Hematopoietic multipotent progenitor cell treated with erythropoietin and hydrocortisone succinate and interleukin-3 and kit ligand, for 15 days (in vitro differentiated cells): ENCODE data around the gene EIF5A2.
A peak's percentile ranks its signal among the peaks of the same experiment; 100 is the strongest.
"Not testable (repeated sequence)": the region's sequence is repeated elsewhere in the genome, so short reads cannot be mapped to it uniquely, and the experiment has no call there.

Experiments
- DNase-seq: peaks from one replicate; pipeline ENCODE4 v3.0.0-alpha.2; 2015; ENCODE audit warnings: low spot score

The EIF5A2 gene

GRCh38 chr3:170908235-170909116 is at the start of gene EIF5A2:
TSS of gene EIF5A2 (minus strand) at chr3:170908637. CDS start at chr3:170907806, 831 bp downstream.
- DNase-seq: peak; percentile 97

GRCh38 chr3:170956647-170957046 is 48.2 kb upstream of the EIF5A2 start:
- no peak for DNase-seq

- DNase-seq: no peak
Measured at GRCh38 chr3:170953736-170954135, 45.3 kb upstream of the EIF5A2 start.

GRCh38 chr3:170953229-170953628 is 44.8 kb upstream of the EIF5A2 start:
- no peak for DNase-seq

DNA sequence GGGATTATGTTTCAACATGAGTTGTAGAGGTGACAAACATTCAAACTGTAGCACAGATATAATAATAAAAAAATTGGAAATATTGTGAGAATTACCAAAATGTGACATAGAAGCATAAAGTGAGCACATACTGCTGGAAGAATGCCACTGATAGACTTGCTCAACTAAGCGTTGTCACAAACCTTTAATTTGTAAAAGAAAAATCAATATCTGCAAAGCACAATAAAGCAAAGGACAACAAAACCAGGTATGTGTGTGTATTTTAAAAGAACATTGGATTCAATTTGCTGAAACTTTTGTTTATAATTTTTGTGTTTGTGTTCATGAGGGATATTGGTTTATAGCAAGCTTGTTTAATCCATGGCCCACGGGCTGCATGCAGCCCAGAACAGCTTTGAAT is 40.8 kb upstream of the EIF5A2 start:
- no peak for DNase-seq

- no peak for DNase-seq
Measured at GRCh38 chr3:170947018-170947769, 38.8 kb upstream of the EIF5A2 start.

DNA sequence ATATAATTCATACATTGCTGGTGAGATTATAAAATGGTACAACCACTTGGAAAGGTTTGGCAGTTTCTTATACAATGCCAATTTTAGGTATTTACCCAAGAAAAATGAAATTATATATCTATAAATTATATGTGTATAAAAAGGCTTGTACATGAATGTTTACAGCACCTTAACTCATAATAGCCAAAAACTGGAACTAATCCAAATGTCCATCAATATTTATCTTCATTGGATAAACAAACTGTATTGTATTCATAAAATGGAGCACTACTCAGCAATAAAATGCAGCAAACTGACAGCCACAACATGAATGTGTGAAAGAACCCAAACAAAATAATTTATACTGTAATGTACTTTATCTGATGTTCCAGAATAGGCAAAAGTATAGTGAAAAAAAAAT is 33.6 kb upstream of the EIF5A2 start:
- DNase-seq: no peak

DNA sequence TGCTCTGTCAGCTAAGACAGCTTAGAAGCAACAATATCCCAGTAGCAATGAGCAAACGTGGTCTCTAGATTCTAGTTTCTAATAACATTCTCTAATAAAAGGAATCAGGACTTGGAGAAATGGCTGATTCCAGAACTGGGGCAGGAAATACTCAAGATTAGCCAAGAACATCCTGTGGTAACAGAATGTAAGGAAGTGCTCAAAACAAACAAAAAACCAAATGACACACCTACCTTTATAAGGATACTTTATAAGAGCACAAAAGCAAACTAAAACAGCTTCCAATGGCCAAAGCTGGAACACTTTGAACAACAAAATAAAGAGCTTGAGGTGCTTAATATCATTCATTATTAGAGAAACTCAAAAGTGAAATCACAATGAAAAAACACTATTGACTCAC is 33.1 kb upstream of the EIF5A2 start:
- no peak for DNase-seq

DNA sequence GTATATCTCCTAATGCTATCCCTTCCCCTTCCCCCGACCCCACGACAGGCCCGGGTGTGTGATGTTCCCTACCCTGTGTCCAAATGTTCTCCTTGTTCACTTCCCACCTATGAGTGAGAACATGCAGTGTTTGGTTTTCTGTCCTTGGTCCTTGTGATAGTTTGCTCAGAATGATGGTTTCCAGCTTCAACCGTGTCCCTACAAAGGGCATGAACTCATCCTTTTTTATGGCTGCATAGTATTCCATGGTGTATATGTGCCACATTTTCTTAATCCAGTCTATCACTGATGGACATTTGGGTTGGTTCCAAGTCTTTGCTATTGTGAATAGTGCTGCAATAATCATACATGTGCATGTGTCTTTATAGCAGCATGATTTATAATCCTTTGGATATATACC is 24.6 kb upstream of the EIF5A2 start:
- not testable (repeated sequence) for DNase-seq

- not testable (repeated sequence) for DNase-seq
Measured at GRCh38 chr3:170923553-170923952, 15.1 kb upstream of the EIF5A2 start.

- DNase-seq: no peak
Measured at GRCh38 chr3:170918715-170919114, 10.3 kb upstream of the EIF5A2 start.

DNA sequence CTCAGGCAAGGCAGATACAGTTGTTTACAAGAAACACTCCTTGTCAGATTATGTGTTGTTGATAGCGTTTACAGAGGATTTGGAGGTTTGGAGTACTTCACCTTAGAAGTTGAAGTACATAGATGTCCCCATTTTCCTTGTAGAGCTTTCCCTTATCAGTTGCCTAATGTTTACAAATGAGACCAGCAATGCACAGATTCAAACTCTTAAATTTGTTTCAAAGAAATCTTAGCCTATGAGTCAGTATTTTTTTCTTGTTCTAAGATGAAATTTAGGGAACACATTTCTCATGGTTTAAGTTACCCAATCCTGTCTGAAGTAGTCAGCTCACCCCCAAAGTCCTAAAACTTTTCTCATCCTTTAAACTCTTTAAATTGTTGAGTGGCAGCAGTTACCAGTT is 6.3 kb upstream of the EIF5A2 start:
- DNase-seq: no peak

DNA sequence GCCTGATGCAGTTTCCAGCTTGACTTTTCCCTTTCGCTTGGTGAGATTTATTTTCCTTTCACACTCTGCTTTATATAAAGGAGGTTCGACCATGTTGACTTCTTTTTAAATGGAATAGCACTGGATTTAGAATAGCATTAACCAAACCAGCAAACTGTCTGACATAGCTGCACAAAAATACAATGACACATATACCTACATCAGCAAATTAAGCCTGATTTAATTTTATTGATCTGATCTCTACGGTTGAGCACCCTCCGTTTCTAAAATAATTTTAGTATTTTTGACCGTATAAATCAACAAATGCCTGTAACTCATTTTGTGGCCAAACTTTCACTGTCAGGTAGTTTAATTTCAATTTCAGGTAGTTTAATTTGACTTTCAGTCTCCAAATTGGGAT is 5.8 kb upstream of the EIF5A2 start:
- DNase-seq: no peak

DNA sequence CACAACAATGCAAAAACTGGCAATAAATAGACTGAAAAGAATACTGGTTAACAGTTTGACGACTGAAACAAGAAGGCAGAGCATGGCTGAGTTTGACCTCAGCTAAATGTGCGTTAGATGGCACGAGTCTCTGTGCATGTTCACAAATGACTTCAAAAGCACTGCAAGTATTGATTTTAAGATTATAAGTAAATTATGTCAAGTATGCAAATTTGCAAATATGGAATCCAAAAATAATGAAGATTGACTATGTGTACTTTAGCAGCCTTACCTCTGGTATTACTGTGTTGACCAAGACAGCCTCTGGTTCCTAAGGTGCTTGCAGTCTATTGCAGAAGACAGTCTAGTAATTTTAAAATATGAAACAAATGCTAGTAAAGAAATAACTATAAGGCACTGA is 2.6 kb upstream of the EIF5A2 start:
- no peak for DNase-seq

DNA sequence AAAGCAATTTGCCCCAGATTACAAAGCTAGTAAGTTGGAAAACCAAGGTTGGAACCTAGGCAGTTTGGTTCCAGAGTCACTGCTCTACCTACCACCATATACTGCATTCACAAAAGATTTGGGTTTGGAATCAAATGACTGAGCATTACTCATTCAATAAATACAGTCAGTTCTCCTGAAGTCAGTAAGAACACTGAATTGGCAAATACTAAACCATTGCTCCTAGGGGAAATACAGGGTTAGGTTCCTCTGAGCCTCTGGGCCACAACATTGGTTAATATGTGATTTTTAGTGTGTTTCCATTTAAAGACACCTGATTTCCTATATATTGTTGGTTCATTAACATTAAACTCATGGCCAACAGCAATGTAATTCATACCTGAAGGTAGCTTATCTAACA is 2.1 kb upstream of the EIF5A2 start:
- DNase-seq: no peak

GRCh38 chr3:170909129-170909903 is 879 bp upstream of the EIF5A2 start:
- no peak for DNase-seq

DNA sequence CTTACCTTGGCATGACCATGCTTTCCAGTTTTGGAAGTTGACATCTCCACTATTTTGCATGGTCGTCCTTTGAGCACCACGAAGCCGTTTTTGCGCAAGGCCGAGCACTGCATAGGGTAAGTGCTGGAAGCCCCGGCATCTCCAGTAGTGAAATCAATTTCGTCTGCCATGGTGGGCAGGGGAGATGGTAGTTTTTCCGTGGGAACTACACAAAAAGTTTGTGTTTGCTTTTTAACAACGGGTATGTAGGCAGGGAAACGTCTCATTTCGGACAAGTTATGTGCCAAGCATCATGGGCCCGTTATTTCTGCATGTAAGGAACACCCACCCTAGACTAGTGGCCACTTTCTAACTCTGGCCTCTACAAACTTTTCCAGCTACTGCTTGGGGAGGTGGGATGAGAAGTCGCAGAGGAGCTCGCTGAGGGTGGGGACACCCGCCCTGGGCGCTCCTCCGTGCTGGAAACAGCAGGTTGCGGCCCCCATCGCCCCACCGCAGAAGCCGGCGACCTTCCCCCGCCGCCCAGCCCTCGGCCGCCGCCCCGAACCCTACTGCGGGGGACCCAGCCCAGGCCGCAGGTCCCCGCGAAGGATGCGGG is 701 bp downstream of the EIF5A2 start:
- no peak for DNase-seq

DNA sequence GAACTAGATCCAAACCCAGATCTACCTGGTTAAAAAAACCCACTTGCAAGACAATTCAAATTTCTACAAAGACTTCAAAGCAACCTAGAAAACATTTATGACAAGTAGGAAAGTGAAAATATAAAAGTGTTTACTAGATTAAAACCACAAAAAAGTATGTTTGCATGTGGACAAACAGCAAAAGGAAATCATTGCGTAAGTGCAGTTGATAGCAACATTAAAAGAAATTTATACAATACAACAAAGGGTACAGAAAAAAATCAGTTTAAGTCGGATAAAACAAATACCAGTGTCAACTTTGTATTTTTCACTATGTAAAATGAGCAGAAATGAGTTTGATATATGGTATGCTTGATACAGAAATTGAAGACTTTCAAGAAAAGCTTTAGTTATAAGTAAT is 2.6 kb downstream of the EIF5A2 start:
- DNase-seq: no peak

DNA sequence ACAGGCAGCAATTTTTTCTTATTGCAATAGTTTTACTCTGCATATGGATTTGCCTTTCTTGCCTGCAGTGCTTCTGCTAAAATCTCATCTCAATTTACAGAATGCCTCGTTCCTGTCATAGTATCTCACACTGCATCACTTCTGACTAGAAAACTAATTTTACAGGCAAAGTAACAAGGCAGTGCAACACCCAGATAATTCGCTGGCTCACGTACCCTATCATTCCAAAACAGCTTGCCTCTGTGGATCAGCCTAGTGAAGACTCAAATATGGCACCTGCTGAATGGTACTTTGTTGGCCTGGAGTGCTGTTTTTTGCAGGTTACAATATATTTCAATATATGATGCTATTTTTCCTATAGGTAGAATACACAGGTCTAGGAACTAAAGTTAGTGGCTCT is 5.3 kb downstream of the EIF5A2 start:
- DNase-seq: peak; percentile 59

GRCh38 chr3:170899455-170899854 is 9.0 kb downstream of the EIF5A2 start:
- no peak for DNase-seq

- DNase-seq: no peak
Measured at GRCh38 chr3:170897978-170898377, 10.5 kb downstream of the EIF5A2 start.

- not testable (repeated sequence) for DNase-seq
Measured at GRCh38 chr3:170897199-170897598, 11.2 kb downstream of the EIF5A2 start.
